OCI-LY1 (cell line): ENCODE data around the gene SDSL.

ENCODE experiments used
- EZH2 ChIP-seq: fragments of 200-600 bp; sonication (generic), shearing (Covaris generic); IDR thresholded peaks from 2 replicates; pipeline ENCODE4 v1.8.0; 2017; ENCODE audit warnings: borderline replicate concordance, mixed run types, mild to moderate bottlenecking, antibody characterized with exemption, low read length, moderate library complexity, mixed read lengths
- TF ChIP-seq, protein P1 (sequence below): fragments of 200-600 bp; sonication (generic), shearing (Covaris generic); IDR thresholded peaks from 2 replicates; pipeline ENCODE4 v1.5.1; 2017; ENCODE audit warnings: mild to moderate bottlenecking, antibody characterized with exemption, low read length, moderate library complexity, mixed read lengths

DNA sequence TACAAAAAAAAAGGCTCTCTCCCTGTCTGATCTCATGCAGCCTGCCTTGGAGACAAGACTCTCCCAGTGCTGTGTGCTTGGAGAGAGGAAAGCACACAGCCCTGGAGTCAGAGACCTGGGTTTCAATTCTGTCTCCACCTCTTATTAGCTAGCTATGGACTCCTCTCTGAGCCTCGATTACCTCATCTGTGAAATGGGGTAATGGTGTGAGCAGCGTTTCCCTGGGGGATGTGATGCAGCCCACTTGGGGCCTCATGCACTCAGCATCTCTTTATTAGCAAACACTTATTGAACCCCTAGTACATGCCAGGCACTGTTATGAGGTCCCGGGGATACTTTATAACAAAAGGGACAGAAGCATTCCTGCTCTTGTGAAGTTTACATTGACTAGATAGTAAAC is 31.0 kb upstream of the SDSL start:
- TF ChIP-seq, protein P1, sequence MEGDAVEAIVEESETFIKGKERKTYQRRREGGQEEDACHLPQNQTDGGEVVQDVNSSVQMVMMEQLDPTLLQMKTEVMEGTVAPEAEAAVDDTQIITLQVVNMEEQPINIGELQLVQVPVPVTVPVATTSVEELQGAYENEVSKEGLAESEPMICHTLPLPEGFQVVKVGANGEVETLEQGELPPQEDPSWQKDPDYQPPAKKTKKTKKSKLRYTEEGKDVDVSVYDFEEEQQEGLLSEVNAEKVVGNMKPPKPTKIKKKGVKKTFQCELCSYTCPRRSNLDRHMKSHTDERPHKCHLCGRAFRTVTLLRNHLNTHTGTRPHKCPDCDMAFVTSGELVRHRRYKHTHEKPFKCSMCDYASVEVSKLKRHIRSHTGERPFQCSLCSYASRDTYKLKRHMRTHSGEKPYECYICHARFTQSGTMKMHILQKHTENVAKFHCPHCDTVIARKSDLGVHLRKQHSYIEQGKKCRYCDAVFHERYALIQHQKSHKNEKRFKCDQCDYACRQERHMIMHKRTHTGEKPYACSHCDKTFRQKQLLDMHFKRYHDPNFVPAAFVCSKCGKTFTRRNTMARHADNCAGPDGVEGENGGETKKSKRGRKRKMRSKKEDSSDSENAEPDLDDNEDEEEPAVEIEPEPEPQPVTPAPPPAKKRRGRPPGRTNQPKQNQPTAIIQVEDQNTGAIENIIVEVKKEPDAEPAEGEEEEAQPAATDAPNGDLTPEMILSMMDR = no peak
- no peak for TF ChIP-seq EZH2
